ENCODE measurements around the gene CARHSP1.

Gene CARHSP1

GRCh38 chr16:8898660-8899318, 30.0 kb upstream of the CARHSP1 start:
- Histone ChIP-seq H3K27ac (ENCODE audit: extremely low read depth, low read depth, low read length) (no peak overlapping the region), H3K4me1 (ENCODE audit: control insufficient read depth, insufficient read depth, low read length) (no peaks in the 10 kb centered on the region), H3K9me3 (ENCODE audit: control insufficient read depth, insufficient read depth, low read depth, low read length) (no peaks in the 10 kb centered on the region), H3K36me3 (ENCODE audit: control insufficient read depth in 2 of 2, insufficient read depth in 1 of 2, low read length in 2 of 2) (peaks cover 32 to 99% of the 10 kb centered on the region in 2 experiments), H3K4me3 (ENCODE audit: low read depth, low read length) (no peak overlapping the region)
- POLR2A ChIA-PET: interaction anchor here (1.0 kb wide), 1 partner anchor 30 kb away, joined by 3 read pairs; the partner anchor contains the start of gene CARHSP1
- no peak for TF ChIP-seq ZNF48 (tag by site-specific recombination; IDR thresholded peaks at IDR 0.05)
- CTCF ChIA-PET: interaction anchor here (0.7 to 1.5 kb wide), 2 partner anchors 19 to 150 kb away, joined by 3 read pairs; no protein-coding TSS in a partner anchor

GRCh38 chr16:8894736-8895334, 26.0 kb upstream of the CARHSP1 start:
- CTCF ChIA-PET: interaction anchor here (0.7 to 1.4 kb wide), 3 partner anchors 16 to 244 kb away, joined by 3 to 4 read pairs (median 3); no protein-coding TSS in a partner anchor
- Histone ChIP-seq H3K4me3 (ENCODE audit: low read depth, low read length) (no peak overlapping the region), H3K9me3 (ENCODE audit: control insufficient read depth, insufficient read depth, low read depth, low read length) (no peaks in the 10 kb centered on the region), H3K4me1 (ENCODE audit: control insufficient read depth, insufficient read depth, low read length) (no peaks in the 10 kb centered on the region), H3K27ac (ENCODE audit: extremely low read depth, low read depth, low read length) (no peak overlapping the region), H3K36me3 (ENCODE audit: control insufficient read depth in 2 of 2, insufficient read depth in 1 of 2, low read length in 2 of 2) (peaks cover 28 to 99% of the 10 kb centered on the region in 2 experiments)
- no peak for TF ChIP-seq HIC1 (tag by site-specific recombination; IDR thresholded peaks at IDR 0.05)
- no peak for TF ChIP-seq SP2 (tag by site-specific recombination; IDR thresholded peaks at IDR 0.05)
- TF ChIP-seq ZNF202 (tag by site-specific recombination; IDR thresholded peaks at IDR 0.05; ENCODE audit: borderline replicate concordance): no peak
- TF ChIP-seq ZSCAN23 (tag by site-specific recombination; IDR thresholded peaks at IDR 0.05): no peak
- TF ChIP-seq ZFP3 (tag by site-specific recombination; IDR thresholded peaks at IDR 0.05; ENCODE audit: low read depth): no peak
- POLR2A ChIA-PET: no interaction called here

- Histone ChIP-seq H3K4me3 (ENCODE audit: low read depth, low read length) (no peak overlapping the region), H3K4me1 (ENCODE audit: control insufficient read depth, insufficient read depth, low read length) (no peaks in the 10 kb centered on the region), H3K36me3 (ENCODE audit: control insufficient read depth in 2 of 2, insufficient read depth in 1 of 2, low read length in 2 of 2) (peaks cover 28 to 99% of the 10 kb centered on the region in 2 experiments), H3K9me3 (ENCODE audit: control insufficient read depth, insufficient read depth, low read depth, low read length) (no peaks in the 10 kb centered on the region), H3K27ac (ENCODE audit: extremely low read depth, low read depth, low read length) (no peak overlapping the region)
- no peak for TF ChIP-seq KLF1 (tag by site-specific recombination; IDR thresholded peaks at IDR 0.05)
- no peak for TF ChIP-seq ZNF514 (tag by site-specific recombination; IDR thresholded peaks at IDR 0.05)
- TF ChIP-seq ZNF311 (tag by site-specific recombination; IDR thresholded peaks at IDR 0.05; ENCODE audit: borderline replicate concordance): no peak
- no peak for TF ChIP-seq ZNF530 (tag by site-specific recombination; IDR thresholded peaks at IDR 0.05; ENCODE audit: low read depth)
- no peak for TF ChIP-seq ZNF248 (tag by site-specific recombination; IDR thresholded peaks at IDR 0.05)
- no peak for TF ChIP-seq ZNF274 (IDR thresholded peaks at IDR 0.05; ENCODE audit: low read length)
- TF ChIP-seq ZNF274 (tag by site-specific recombination; IDR thresholded peaks at IDR 0.05; ENCODE audit: borderline replicate concordance): no peak
- no peak for TF ChIP-seq ZNF335 (tag by site-specific recombination; conservative IDR thresholded peaks at IDR 0.05)
- TF ChIP-seq ZNF239 (tag by site-specific recombination; IDR thresholded peaks at IDR 0.05): no peak
- no peak for TF ChIP-seq ZNF558 (tag by site-specific recombination; IDR thresholded peaks at IDR 0.05)
- TF ChIP-seq ZNF621 (tag by site-specific recombination; IDR thresholded peaks at IDR 0.05): no peak
- TF ChIP-seq ZNF2 (tag by site-specific recombination; IDR thresholded peaks at IDR 0.05): no peak
- no peak for TF ChIP-seq ZNF10 (tag by site-specific recombination; IDR thresholded peaks at IDR 0.05)
- POLR2A ChIA-PET: no interaction called here
- CTCF ChIA-PET: interaction anchor here (0.7 to 1.4 kb wide), 2 partner anchors 15 to 42 kb away, joined by 3 read pairs; no protein-coding TSS in a partner anchor
Measured at GRCh38 chr16:8893976-8894690, 25.3 kb upstream of the CARHSP1 start.
